Suprapubic skin (tissue), 4 donors: Measurements from ENCODE around the gene CCDC71L.

ENCODE experiments used
- EP300 ChIP-seq: sonication (generic); formaldehyde crosslinking; IDR thresholded peaks from one replicate; pipeline ENCODE4 v1.6.1; 2017; ENCODE audit warnings: antibody characterized with exemption
- POLR2A ChIP-seq, 2 donors: fragments of 450-650 bp; IDR thresholded peaks; one replicate each; pipeline ENCODE4 v1.6.1; 2017; ENCODE audit warnings: antibody characterized with exemption in 2 of 2, mild to moderate bottlenecking in 2 of 2, moderate library complexity in 2 of 2
- POLR2AphosphoS5 ChIP-seq, 3 donors: sonication (generic); formaldehyde crosslinking; IDR thresholded peaks; one replicate each; pipeline ENCODE4 v1.6.1; 2017; ENCODE audit warnings: antibody characterized with exemption in 3 of 3
- TF ChIP-seq, protein P1 (sequence below), 2 donors: fragments of 200-600 bp in 1 of 2; fragments of 450-650 bp in 1 of 2; sonication (generic) in 1 of 2; IDR thresholded peaks; one replicate each; pipeline ENCODE4 v1.5.1; 2016 to 2019; ENCODE audit warnings: antibody characterized with exemption in 2 of 2, mild to moderate bottlenecking in 1 of 2, moderate library complexity in 1 of 2

DNA sequence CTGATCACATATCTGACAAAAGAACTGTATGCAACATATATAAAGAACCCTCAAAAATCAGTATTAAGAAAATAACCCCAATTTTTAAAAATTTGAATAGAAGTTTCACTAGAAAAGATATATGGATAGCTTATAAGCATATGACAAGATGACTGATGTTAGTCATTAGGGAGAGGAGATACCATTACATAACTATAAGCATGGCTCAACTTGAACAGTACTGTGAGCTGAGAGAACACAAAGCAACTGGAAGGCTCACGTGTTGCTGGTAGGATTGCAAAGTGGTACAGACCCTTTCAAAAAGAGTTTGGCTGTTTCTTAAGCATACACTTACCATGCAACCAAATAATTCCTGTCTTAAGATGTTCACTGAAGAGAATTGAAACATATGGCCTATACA is 14.7 kb downstream of the CCDC71L start:
- TF ChIP-seq, protein P1, sequence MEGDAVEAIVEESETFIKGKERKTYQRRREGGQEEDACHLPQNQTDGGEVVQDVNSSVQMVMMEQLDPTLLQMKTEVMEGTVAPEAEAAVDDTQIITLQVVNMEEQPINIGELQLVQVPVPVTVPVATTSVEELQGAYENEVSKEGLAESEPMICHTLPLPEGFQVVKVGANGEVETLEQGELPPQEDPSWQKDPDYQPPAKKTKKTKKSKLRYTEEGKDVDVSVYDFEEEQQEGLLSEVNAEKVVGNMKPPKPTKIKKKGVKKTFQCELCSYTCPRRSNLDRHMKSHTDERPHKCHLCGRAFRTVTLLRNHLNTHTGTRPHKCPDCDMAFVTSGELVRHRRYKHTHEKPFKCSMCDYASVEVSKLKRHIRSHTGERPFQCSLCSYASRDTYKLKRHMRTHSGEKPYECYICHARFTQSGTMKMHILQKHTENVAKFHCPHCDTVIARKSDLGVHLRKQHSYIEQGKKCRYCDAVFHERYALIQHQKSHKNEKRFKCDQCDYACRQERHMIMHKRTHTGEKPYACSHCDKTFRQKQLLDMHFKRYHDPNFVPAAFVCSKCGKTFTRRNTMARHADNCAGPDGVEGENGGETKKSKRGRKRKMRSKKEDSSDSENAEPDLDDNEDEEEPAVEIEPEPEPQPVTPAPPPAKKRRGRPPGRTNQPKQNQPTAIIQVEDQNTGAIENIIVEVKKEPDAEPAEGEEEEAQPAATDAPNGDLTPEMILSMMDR (IDR thresholded peaks at IDR 0.05), result no peak
- TF ChIP-seq POLR2A (IDR thresholded peaks at IDR 0.05) (no peak), POLR2AphosphoS5 (IDR thresholded peaks at IDR 0.05) (no peak), EP300 (no peak)
